ENCODE results near the gene CCNK. TPM values are rescaled to one million over a fixed set of nuclear protein-coding genes. Genes with fewer than 3 reads are reported as not detected.

CCNK gene
- total and polyA plus RNA-seq, 10 of the 15 experiments (the other 5 are each of a cell fraction or from before 2014, with no cell fraction given), result 10.8 to 88.0 (median 22.5) TPM

DNA sequence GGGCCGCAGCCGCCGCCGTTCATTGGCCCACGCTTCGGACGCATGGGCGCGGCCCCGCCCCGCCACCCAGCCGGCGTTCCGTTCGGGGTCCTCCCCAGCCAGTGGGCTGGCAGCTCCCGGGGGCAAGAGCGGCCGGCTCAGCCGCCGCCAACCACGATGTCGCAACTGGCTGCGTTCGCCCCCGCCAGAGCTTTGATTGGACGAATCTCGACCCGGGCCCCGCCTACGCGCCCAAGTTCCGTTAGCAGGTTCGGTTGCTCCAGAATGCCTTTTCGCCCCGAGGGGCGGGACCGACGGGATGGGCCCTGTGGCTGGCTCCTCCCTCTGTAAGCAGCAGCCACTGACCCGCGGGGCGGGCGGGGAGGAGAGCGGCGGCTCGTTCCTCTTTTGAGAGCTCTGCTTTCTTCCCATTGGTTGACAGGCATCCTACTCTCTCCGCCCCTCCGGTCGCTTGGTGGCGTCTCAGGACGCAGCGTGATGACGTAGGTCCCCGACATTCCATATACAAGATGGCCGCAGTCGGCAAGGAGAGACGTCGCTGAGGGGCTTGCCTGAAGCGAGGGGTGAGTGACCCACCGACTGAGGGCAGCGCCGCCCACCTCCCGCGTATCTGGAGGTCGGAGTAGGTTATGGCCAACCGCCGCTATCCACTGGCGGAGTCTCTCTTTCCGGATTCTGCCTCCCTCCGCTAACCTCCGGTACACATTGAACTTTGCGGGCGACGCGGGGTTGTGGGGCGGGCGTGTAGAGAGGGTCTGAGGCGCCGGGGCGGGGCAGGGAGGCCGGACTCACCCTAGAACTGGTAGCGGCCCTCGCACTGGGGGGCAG lies at the start of gene CCNK (continued):
- TF ChIP-seq, protein P1, sequence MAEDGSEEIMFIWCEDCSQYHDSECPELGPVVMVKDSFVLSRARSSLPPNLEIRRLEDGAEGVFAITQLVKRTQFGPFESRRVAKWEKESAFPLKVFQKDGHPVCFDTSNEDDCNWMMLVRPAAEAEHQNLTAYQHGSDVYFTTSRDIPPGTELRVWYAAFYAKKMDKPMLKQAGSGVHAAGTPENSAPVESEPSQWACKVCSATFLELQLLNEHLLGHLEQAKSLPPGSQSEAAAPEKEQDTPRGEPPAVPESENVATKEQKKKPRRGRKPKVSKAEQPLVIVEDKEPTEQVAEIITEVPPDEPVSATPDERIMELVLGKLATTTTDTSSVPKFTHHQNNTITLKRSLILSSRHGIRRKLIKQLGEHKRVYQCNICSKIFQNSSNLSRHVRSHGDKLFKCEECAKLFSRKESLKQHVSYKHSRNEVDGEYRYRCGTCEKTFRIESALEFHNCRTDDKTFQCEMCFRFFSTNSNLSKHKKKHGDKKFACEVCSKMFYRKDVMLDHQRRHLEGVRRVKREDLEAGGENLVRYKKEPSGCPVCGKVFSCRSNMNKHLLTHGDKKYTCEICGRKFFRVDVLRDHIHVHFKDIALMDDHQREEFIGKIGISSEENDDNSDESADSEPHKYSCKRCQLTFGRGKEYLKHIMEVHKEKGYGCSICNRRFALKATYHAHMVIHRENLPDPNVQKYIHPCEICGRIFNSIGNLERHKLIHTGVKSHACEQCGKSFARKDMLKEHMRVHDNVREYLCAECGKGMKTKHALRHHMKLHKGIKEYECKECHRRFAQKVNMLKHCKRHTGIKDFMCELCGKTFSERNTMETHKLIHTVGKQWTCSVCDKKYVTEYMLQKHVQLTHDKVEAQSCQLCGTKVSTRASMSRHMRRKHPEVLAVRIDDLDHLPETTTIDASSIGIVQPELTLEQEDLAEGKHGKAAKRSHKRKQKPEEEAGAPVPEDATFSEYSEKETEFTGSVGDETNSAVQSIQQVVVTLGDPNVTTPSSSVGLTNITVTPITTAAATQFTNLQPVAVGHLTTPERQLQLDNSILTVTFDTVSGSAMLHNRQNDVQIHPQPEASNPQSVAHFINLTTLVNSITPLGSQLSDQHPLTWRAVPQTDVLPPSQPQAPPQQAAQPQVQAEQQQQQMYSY (CRISPR knock-in tag; IDR thresholded peaks at IDR 0.05), result no peak
- TF ChIP-seq ZNF274 (IDR thresholded peaks at IDR 0.05; ENCODE audit: insufficient read depth, insufficient read length), result no peak
- peak; percentile 92 for TF ChIP-seq TAF1 (IDR thresholded peaks at IDR 0.05; ENCODE audit: borderline replicate concordance, low read depth, low read length)
- TF ChIP-seq LARP7 (IDR thresholded peaks at IDR 0.05), result no peak; the same call in 1 of the 2 replicates
- no peak for TF ChIP-seq IRF4 (IDR thresholded peaks at IDR 0.05; ENCODE audit: low read depth, low read length)
- TF ChIP-seq ZNF384 (IDR thresholded peaks at IDR 0.05; ENCODE audit: borderline replicate concordance, low read depth, low read length), result no peak
- TF ChIP-seq, protein P2, sequence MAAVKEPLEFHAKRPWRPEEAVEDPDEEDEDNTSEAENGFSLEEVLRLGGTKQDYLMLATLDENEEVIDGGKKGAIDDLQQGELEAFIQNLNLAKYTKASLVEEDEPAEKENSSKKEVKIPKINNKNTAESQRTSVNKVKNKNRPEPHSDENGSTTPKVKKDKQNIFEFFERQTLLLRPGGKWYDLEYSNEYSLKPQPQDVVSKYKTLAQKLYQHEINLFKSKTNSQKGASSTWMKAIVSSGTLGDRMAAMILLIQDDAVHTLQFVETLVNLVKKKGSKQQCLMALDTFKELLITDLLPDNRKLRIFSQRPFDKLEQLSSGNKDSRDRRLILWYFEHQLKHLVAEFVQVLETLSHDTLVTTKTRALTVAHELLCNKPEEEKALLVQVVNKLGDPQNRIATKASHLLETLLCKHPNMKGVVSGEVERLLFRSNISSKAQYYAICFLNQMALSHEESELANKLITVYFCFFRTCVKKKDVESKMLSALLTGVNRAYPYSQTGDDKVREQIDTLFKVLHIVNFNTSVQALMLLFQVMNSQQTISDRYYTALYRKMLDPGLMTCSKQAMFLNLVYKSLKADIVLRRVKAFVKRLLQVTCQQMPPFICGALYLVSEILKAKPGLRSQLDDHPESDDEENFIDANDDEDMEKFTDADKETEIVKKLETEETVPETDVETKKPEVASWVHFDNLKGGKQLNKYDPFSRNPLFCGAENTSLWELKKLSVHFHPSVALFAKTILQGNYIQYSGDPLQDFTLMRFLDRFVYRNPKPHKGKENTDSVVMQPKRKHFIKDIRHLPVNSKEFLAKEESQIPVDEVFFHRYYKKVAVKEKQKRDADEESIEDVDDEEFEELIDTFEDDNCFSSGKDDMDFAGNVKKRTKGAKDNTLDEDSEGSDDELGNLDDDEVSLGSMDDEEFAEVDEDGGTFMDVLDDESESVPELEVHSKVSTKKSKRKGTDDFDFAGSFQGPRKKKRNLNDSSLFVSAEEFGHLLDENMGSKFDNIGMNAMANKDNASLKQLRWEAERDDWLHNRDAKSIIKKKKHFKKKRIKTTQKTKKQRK (IDR thresholded peaks at IDR 0.05; ENCODE audit: low read depth, low read length), result peak; percentile 68
- TF ChIP-seq, protein P3, sequence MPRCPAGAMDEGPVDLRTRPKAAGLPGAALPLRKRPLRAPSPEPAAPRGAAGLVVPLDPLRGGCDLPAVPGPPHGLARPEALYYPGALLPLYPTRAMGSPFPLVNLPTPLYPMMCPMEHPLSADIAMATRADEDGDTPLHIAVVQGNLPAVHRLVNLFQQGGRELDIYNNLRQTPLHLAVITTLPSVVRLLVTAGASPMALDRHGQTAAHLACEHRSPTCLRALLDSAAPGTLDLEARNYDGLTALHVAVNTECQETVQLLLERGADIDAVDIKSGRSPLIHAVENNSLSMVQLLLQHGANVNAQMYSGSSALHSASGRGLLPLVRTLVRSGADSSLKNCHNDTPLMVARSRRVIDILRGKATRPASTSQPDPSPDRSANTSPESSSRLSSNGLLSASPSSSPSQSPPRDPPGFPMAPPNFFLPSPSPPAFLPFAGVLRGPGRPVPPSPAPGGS (IDR thresholded peaks at IDR 0.05; ENCODE audit: borderline replicate concordance, insufficient read depth, low read depth, low read length, poor library complexity, severe bottlenecking), result no peak
- no peak for TF ChIP-seq EZH2 (IDR thresholded peaks at IDR 0.05; ENCODE audit: borderline replicate concordance, control insufficient read depth, low read depth, low read length)
- TF ChIP-seq CREM (IDR thresholded peaks at IDR 0.05; ENCODE audit: low read depth), result peak; percentile 99
- peak; percentile 76; the same call in 1 of the 2 replicates for TF ChIP-seq POLR2AphosphoS2 (IDR thresholded peaks at IDR 0.05; ENCODE audit: low read depth, low read length)
- no peak for TF ChIP-seq SREBF1 (IDR thresholded peaks at IDR 0.05; ENCODE audit: low read length)
- TF ChIP-seq KLF5 (IDR thresholded peaks at IDR 0.05; ENCODE audit: partially characterized antibody), result peak; percentile 28
- TF ChIP-seq, protein P4, sequence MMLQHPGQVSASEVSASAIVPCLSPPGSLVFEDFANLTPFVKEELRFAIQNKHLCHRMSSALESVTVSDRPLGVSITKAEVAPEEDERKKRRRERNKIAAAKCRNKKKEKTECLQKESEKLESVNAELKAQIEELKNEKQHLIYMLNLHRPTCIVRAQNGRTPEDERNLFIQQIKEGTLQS (IDR thresholded peaks at IDR 0.05; ENCODE audit: borderline replicate concordance, extremely low read depth, low read depth, low read length), result peak; percentile 69; the same call in 1 of the 2 replicates
- no peak for TF ChIP-seq TARDBP (IDR thresholded peaks at IDR 0.05; ENCODE audit: borderline replicate concordance)
- TF ChIP-seq SMAD1 (IDR thresholded peaks at IDR 0.05; ENCODE audit: low read depth, partially characterized antibody), result no peak
- TF ChIP-seq CREB1 (IDR thresholded peaks at IDR 0.05; ENCODE audit: low read depth), result peak; percentile 99
- peak; percentile 51; the same call in 1 of the 2 replicates for TF ChIP-seq PML (IDR thresholded peaks at IDR 0.05; ENCODE audit: low read length)
- TF ChIP-seq SUZ12 (IDR thresholded peaks at IDR 0.05; ENCODE audit: unreplicated experiment), result no peak
- TF ChIP-seq NFYA (IDR thresholded peaks at IDR 0.05; ENCODE audit: borderline replicate concordance, low read depth, low read length), result no peak; the same call in 1 of the 2 replicates
- peak; percentile 94 for TF ChIP-seq NFYB (IDR thresholded peaks at IDR 0.05; ENCODE audit: insufficient read depth, low read depth, low read length)

Measured in GM12878 (cell line).